ENCODE data around the gene ANO4.
"Not testable (repeated sequence)": the region's sequence is repeated elsewhere in the genome, so short reads cannot be mapped to it uniquely, and the experiment has no call there.

ANO4 gene

GRCh38 chr12:101051151-101051550 is 256.6 kb downstream of the ANO4 start:
- DNase-seq = no peak

- no peak for DNase-seq
Observed at GRCh38 chr12:101051901-101052550, 257.4 kb downstream of the ANO4 start.

- DNase-seq = no peak
Observed at GRCh38 chr12:101053203-101053602, 258.6 kb downstream of the ANO4 start.

- no peak for DNase-seq
Observed at GRCh38 chr12:101055940-101056339, 261.4 kb downstream of the ANO4 start.

- not testable (repeated sequence) for DNase-seq
Observed at GRCh38 chr12:101062508-101062907, 267.9 kb downstream of the ANO4 start.

- DNase-seq = no peak
Observed at GRCh38 chr12:101064721-101065120, 270.1 kb downstream of the ANO4 start.

- DNase-seq = no peak
Observed at GRCh38 chr12:101066489-101066888, 271.9 kb downstream of the ANO4 start.

GRCh38 chr12:101068402-101068801 is 273.8 kb downstream of the ANO4 start:
- no peak for DNase-seq

- DNase-seq = no peak
Observed at GRCh38 chr12:101068836-101069235, 274.3 kb downstream of the ANO4 start.

GRCh38 chr12:101074940-101075680 is 280.5 kb downstream of the ANO4 start:
- DNase-seq = no peak

- DNase-seq = no peak
Observed at GRCh38 chr12:101076921-101077320, 282.3 kb downstream of the ANO4 start.

- no peak for DNase-seq
Observed at GRCh38 chr12:101077791-101078528, 283.4 kb downstream of the ANO4 start.

GRCh38 chr12:101078536-101079285 is 284.1 kb downstream of the ANO4 start:
- no peak for DNase-seq

- no peak for DNase-seq
Observed at GRCh38 chr12:101082706-101083105, 288.1 kb downstream of the ANO4 start.

- no peak for DNase-seq
Observed at GRCh38 chr12:101086490-101087135, 292.0 kb downstream of the ANO4 start.

- no peak for DNase-seq
Observed at GRCh38 chr12:101087920-101088319, 293.3 kb downstream of the ANO4 start.

GRCh38 chr12:101089271-101089670 is 294.7 kb downstream of the ANO4 start:
- DNase-seq = no peak

GRCh38 chr12:101090222-101090621 is 295.6 kb downstream of the ANO4 start:
- DNase-seq = not testable (repeated sequence)

- no peak for DNase-seq
Observed at GRCh38 chr12:101097829-101098580, 303.4 kb downstream of the ANO4 start.

- no peak for DNase-seq
Observed at GRCh38 chr12:101107032-101107763, 312.6 kb downstream of the ANO4 start.

GRCh38 chr12:101108130-101108529 is 313.6 kb downstream of the ANO4 start:
- DNase-seq = no peak
